Measurements from ENCODE around the gene ZNF22. TPM values are rescaled to one million over a fixed set of nuclear protein-coding genes. Genes with fewer than 3 reads are reported as not detected.

Gene ZNF22
- total RNA-seq, 6 experiments from 2014 or later, result 10.3 to 25.2 (median 12.2) TPM

DNA sequence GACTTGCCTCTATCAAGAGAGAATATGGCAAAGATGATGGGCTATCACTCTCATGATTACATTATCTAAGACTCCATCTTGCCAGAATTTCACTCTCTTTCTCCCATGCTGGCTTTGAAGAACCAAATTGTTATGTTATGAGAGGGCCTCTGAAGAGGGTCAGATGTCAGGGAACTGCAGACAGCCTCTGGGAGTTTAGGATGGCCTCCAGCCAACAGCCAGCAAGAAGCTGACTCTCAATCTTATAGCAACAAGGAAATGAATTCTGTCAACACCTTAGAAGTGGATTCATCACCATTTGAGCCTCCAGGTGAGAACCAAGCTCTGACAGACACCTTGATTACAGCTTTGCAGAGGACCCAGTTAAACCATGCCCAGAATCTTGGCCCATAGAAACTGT lies 33.6 kb downstream of the ZNF22 start:
- no peak for DNase-seq
- H3K27me3 ChIP-seq, result no peaks in the 10 kb centered on the region
- intact Hi-C loops (cut with DNase I), result no loop called here
- no peak for ATAC-seq
- peaks cover 0 to 3% (median 0%) of the 10 kb centered on the region in 4 donors for H3K9me3 ChIP-seq
- no peaks in the 10 kb centered on the region for H3K36me3 ChIP-seq
- no peak overlapping the region for H3K27ac ChIP-seq
- TF ChIP-seq CTCF (IDR thresholded peaks at IDR 0.05) (no peak), POLR2A (IDR thresholded peaks at IDR 0.05) (no peak)
- H3K4me3 ChIP-seq, result no peak overlapping the region
- H3K4me1 ChIP-seq, result no peaks in the 10 kb centered on the region

GRCh38 chr10:45035673-45036072 lies 35.0 kb downstream of the ZNF22 start:
- no peaks in the 10 kb centered on the region for H3K36me3 ChIP-seq
- no peak for DNase-seq
- intact Hi-C loops (cut with DNase I), result no loop called here
- H3K9me3 ChIP-seq, result no peaks in the 10 kb centered on the region
- H3K4me3 ChIP-seq, result no peak overlapping the region
- TF ChIP-seq POLR2A (IDR thresholded peaks at IDR 0.05) (no peak), CTCF (IDR thresholded peaks at IDR 0.05) (no peak)
- H3K27me3 ChIP-seq, result no peaks in the 10 kb centered on the region
- ATAC-seq, result no peak
- H3K4me1 ChIP-seq, result no peaks in the 10 kb centered on the region
- H3K27ac ChIP-seq, result no peak overlapping the region

- ATAC-seq, result no peak
These were observed 40.3 kb downstream of the ZNF22 start for GRCh38 chr10:45040921-45041542.

GRCh38 chr10:45044290-45044689 lies 43.6 kb downstream of the ZNF22 start:
- no peaks in the 10 kb centered on the region for H3K9me3 ChIP-seq
- DNase-seq (no peak), ATAC-seq (no peak)
- no peaks in the 10 kb centered on the region for H3K27me3 ChIP-seq
- TF ChIP-seq CTCF (IDR thresholded peaks at IDR 0.05) (no peak), POLR2A (IDR thresholded peaks at IDR 0.05) (no peak)
- intact Hi-C loops (cut with DNase I), result no loop called here
- H3K27ac ChIP-seq, result no peak overlapping the region
- H3K4me3 ChIP-seq, result no peak overlapping the region
- 75% methylated on average over 5 of the region's 7 CpGs for WGBS (ENCODE audit: insufficient coverage, low coverage, low lambda C conversion rate, missing lambda C conversion rate)
- no peaks in the 10 kb centered on the region for H3K4me1 ChIP-seq
- H3K36me3 ChIP-seq, result no peaks in the 10 kb centered on the region

More at GRCh38 chr10:45040921-45041542, 40.3 kb downstream of the ZNF22 start:
- H3K4me1 ChIP-seq, result no peaks in the 10 kb centered on the region
- intact Hi-C loops (cut with DNase I), result no loop called here
- TF ChIP-seq CTCF (IDR thresholded peaks at IDR 0.05), result no peak
- no peak for TF ChIP-seq POLR2A (IDR thresholded peaks at IDR 0.05)
- H3K27ac ChIP-seq, result no peak overlapping the region
- H3K27me3 ChIP-seq, result no peaks in the 10 kb centered on the region
- H3K36me3 ChIP-seq, result no peaks in the 10 kb centered on the region
- H3K9me3 ChIP-seq, result no peaks in the 10 kb centered on the region
- DNase-seq, result no peak
- no peak overlapping the region for H3K4me3 ChIP-seq
